ENCODE data around the gene ANKH.

DNA sequence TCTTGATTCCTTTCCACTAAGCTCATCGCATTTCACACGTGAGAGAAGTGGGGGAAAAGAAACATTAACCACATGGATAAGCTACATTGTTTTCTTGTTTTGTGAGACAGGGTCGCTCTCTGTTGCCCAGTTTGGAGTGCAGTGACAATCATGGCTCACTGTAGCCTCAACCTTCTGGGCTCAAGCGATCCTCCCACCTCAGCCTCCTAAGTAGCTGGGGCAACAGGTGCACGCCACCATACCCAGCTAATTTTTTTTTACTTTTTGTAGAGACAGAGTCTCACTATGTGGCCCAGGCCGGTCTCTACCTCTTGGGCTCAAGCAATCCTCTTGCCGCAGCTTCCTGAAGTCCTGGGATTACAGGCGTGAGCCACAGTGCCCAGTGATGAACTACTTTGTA lies 204.3 kb downstream of the ANKH start:
- no peak for TF ChIP-seq EZH2phosphoT487 (IDR thresholded peaks at IDR 0.05; ENCODE audit: borderline replicate concordance, low read length)
- TF ChIP-seq, protein P1, sequence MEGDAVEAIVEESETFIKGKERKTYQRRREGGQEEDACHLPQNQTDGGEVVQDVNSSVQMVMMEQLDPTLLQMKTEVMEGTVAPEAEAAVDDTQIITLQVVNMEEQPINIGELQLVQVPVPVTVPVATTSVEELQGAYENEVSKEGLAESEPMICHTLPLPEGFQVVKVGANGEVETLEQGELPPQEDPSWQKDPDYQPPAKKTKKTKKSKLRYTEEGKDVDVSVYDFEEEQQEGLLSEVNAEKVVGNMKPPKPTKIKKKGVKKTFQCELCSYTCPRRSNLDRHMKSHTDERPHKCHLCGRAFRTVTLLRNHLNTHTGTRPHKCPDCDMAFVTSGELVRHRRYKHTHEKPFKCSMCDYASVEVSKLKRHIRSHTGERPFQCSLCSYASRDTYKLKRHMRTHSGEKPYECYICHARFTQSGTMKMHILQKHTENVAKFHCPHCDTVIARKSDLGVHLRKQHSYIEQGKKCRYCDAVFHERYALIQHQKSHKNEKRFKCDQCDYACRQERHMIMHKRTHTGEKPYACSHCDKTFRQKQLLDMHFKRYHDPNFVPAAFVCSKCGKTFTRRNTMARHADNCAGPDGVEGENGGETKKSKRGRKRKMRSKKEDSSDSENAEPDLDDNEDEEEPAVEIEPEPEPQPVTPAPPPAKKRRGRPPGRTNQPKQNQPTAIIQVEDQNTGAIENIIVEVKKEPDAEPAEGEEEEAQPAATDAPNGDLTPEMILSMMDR (IDR thresholded peaks at IDR 0.05; ENCODE audit: low read depth, low read length, poor library complexity, severe bottlenecking) = no peak

Measured in DOHH2 (cell line).